Coronary artery (tissue), 2 donors: Measurements from ENCODE around the gene RPL32.

Experiments used
- DNase-seq: peaks from one replicate; pipeline ENCODE4 v3.0.0-alpha.2; 2017; ENCODE audit warnings: low spot score
- H3K27ac ChIP-seq, 2 donors: fragments of 200-600 bp; sonication (generic); one replicate each; pipeline ENCODE4 v1.5.1; 2016 to 2019
- H3K4me3 ChIP-seq: fragments of 200-600 bp; sonication (generic); 2 replicates; pipeline ENCODE4 v1.5.1; 2016; ENCODE audit warnings: mild to moderate bottlenecking, moderate library complexity
- TF ChIP-seq, protein P1 (sequence below): fragments of 200-600 bp; sonication (generic); IDR thresholded peaks from one replicate; pipeline ENCODE4 v1.5.1; 2019; ENCODE audit warnings: antibody characterized with exemption

The RPL32 gene

DNA sequence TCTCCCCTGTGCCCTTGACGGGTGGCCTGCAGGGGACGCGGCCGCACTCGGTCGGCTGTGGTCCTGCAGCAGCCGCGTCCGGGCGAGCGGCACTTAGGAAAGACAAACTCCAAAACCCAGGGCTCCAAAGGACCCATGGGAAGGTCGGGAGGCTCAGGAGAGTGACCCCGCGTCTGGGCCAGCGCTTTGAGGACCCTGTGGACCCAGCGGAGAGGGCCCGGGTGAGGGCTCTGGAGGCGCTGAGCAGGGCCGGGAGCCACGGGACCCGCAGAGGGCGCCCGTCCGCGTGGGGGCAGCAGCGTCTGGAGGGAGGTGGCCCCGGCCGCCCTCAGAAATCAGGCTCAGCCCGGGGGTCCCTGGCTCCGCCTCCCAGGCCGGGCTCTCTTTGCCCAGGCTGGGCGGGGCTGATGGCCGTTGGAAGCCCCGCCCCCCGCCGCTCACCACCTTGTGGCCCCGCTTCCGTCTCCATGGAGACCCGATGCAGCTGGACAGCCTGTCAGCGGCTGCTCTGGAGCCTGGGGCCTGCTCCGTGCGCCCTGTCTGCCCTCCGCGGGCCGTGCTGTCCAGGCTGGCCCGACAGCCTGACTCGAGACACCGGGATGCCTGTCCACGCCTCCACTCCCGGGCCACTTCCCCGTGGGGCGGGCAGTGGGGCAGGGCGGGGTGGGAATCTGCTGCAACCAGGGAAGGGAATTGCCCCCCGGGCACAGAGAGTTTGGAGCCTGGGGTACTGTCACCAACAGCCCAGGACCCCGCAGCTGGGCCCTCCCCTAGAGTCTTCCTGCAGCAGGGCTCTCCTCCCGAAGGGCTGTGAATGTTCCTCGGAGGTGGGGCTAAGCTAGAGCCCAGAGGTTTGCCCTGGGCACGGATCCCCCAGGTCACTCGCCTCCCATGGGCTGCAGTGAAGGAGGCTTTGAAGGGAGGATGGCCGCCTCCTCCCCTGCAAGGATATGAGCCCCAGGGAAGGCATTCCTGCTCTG is 34.8 kb upstream of the RPL32 start:
- TF ChIP-seq, protein P1, sequence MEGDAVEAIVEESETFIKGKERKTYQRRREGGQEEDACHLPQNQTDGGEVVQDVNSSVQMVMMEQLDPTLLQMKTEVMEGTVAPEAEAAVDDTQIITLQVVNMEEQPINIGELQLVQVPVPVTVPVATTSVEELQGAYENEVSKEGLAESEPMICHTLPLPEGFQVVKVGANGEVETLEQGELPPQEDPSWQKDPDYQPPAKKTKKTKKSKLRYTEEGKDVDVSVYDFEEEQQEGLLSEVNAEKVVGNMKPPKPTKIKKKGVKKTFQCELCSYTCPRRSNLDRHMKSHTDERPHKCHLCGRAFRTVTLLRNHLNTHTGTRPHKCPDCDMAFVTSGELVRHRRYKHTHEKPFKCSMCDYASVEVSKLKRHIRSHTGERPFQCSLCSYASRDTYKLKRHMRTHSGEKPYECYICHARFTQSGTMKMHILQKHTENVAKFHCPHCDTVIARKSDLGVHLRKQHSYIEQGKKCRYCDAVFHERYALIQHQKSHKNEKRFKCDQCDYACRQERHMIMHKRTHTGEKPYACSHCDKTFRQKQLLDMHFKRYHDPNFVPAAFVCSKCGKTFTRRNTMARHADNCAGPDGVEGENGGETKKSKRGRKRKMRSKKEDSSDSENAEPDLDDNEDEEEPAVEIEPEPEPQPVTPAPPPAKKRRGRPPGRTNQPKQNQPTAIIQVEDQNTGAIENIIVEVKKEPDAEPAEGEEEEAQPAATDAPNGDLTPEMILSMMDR, result no peak
- Histone ChIP-seq H3K4me3 (peak overlapping the region; percentile 67), H3K27ac (no peak overlapping the region)
- no peak for DNase-seq

DNA sequence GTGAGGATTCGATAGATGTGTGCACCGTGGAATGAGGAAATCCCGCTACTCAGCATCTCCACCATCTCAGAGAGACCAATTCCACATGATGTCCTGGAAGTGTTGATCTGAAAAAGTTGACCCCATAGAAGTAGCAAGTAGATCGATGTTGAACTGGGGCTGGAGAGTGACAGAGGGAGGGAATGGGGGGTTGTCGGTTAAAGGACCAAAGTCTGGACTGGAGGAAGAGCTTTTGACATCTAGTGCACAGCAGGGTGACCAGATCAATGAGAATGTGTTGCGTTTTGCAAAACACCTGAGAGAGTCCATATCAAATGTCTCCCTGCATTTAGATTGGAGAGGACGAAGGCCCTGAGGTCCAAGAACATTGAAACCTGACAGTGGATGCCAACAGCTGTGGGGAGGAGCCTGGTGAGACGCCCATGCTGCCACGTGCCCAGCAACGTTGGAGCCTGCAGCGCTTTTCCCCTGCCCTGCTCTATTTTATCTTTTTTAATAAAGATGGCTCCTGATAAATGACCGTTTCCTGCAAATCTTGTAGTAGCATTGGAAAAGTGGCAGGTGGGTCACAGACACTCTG is 30.1 kb upstream of the RPL32 start:
- no peak overlapping the region for H3K27ac ChIP-seq
- TF ChIP-seq, protein P1, result no peak
- DNase-seq, result no peak
- H3K4me3 ChIP-seq, result no peak overlapping the region

DNA sequence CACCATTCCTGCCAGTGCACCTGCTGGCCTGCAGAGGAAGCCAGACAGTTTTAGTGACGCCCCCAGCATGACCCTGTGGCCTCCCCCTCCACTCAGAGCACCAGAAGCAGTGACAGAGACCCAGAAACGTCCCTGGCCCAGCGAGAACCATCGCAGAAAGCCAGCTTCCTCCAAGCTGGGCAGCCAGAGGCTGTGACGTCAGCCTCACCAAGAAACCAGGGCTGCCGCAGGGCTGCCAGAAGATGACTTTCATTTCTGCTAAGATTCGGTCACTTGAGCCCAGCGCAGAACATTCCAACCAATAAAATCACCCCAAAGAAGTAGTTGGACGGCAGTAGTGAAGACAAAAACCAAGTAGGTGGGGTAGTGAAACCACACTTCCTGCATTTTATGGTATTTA is 29.6 kb upstream of the RPL32 start:
- H3K27ac ChIP-seq, result peak overlapping the region in 1 of 2 donors; percentile 40
- H3K4me3 ChIP-seq, result no peak overlapping the region
- DNase-seq, result no peak
- TF ChIP-seq, protein P1, result no peak

DNA sequence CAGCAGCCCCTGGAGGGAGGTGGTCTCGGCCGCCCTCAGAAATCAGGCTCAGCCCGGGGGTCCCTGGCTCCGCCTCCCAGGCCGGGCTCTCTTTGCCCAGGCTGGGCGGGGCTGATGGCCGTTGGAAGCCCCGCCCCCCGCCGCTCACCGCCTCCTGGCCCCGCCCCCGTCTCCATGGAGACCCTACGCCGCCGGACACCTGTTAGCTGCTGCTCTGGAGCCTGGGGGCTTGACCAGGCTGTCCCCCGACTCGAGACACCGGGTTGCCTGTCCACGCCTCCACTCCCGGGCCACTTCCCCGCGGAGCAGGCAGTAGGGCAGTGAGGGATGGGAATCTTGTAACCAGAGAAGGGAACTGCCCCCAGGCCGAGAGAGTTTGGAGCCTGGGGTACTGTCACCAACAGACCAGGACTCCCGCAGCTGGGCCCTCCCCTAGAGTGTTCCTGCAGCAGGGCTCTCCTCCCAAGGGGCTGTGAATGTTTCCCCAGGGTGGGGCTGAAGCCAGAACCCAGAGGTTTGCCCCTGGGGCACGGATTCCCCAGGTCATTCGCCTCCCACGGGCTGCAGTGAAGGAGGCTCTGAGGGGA is 27.8 kb upstream of the RPL32 start:
- no peak for DNase-seq
- no peak overlapping the region for H3K27ac ChIP-seq
- peak overlapping the region; percentile 51 for H3K4me3 ChIP-seq
- TF ChIP-seq, protein P1, result no peak

DNA sequence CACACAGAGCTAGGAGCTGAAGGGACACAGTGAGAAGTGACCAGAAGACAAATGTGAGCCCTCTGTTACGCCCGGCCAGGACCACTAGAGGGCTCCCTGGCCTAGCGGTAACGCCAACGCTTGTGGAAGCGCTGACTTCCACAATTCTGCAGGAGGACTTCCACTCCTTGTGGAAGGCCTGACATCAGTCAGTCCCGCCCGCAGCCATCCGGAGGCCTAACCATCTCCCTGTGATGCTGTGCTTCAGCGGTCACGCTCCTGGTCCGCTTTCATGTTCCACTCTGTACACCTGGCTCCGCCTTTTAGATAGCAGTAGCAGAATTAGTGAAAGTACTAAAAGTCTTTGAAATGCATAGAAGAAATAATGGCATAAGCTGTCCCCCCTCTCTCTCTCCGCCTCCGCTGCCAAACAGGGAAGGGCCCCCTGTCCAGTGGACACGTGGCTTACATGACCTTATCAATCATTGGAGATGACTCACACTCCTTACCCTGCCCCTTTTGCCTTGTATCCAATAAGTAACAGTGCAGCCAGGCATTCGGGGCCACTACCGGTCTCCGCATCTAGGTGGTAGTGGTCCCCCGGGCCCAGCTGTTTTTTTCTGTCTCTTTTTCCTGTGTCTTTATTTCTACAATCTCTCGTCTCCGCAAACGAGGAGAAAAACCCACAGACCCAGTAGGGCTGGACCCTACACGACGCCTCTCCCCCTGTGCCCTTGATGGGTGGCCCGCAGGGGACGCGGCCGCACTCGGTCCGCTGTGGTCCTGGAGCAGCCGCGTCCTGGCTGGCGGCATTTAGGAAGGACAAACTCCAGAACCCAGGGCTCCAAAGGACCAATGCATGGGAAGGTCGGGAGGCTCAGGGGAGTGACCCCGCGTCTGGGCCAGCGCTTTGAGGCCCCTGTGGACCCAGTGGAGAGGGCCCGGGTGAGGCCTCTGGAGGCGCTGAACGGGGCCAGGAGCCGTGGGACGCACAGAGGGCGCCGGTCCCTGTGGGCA is 27.0 kb upstream of the RPL32 start:
- DNase-seq, result peak; percentile 90
- H3K27ac ChIP-seq, result no peak overlapping the region
- TF ChIP-seq, protein P1, result peak; percentile 79
- peak overlapping the region; percentile 51 for H3K4me3 ChIP-seq

DNA sequence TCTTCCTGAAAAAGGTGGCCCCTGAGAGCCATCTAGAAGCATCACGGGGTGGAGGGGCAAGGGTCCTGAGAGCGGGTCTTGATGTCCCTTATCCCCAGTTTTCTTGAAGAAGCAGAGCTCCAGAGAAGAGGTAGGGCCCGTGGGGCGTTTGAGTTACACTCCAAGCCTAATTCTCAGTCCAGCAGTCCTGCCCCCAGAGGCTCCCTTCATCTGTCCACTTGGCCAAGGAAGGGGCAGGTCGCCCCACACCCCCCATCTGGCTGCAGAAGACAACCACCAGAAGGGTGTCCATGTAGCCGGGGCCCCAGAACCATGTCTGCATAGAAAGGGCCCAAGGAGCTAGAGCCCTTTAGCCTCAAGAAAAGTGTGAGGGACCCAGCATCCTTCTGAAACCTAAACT is 25.5 kb upstream of the RPL32 start:
- TF ChIP-seq, protein P1, result no peak
- no peak overlapping the region for H3K27ac ChIP-seq
- H3K4me3 ChIP-seq, result no peak overlapping the region
- no peak for DNase-seq
